ENCODE measurements around the gene TF. TPM values are rescaled to one million over a fixed set of nuclear protein-coding genes. Genes with fewer than 3 reads are reported as not detected.
A peak's percentile ranks its signal among the peaks of the same experiment; 100 is the strongest.

TF gene
- 1 to 10 TPM in 3 of 4 donors, under 1 TPM in 1; 0.63 to 6.6 (median 2.0) TPM for total RNA-seq
- 1 to 10 TPM in 1 of 3 donors, under 1 TPM in 2; 0.10 to 1.0 (median 0.53) TPM for polyA plus RNA-seq
- long read RNA-seq, donor 1 = 0 reads
- long read RNA-seq, donor 2 = 0 reads

DNA sequence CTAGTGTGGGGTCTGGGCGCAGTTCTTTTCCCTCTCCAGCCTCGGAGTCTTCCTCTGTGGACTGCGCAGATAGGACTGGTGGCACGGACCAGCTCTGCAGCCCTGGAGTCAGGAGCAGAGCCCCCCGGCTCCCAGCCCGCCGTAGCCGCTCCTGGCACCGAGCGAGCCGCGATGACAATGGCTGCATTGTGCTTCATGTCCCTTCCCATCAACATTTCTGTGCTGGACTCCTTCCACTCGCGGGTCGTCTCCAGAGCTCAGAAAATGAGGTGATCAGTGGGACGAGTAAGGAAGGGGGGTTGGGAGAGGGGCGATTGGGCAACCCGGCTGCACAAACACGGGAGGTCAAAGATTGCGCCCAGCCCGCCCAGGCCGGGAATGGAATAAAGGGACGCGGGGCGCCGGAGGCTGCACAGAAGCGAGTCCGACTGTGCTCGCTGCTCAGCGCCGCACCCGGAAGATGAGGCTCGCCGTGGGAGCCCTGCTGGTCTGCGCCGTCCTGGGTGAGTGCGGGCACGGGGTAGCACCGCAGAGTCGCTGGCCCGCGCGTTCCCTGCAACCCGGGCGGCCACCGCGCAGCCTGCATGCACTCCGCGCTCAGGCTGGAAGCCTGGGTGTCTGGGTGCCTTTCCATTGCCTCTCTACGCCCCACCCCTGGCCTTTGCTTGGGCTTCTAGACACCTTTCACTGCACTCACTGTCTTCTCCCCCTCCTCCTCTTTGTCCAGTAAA, at the start of gene TF:
TF (plus strand) TSS at position 413 of the 731 bp plus-strand sequence; CDS start at position 461, 48 bp downstream.
- H3K27ac ChIP-seq = no peak within 1 kb of the TSS
- H3K27me3 ChIP-seq (ENCODE audit: insufficient read depth in 3 of 3, low read length in 2 of 3) = peaks cover 0 to 33% (median 8%) of the 10 kb centered on the region in 3 donors
- H3K4me1 ChIP-seq = no peaks in the 10 kb centered on the region
- no peaks in the 10 kb centered on the region for H3K36me3 ChIP-seq (ENCODE audit: insufficient read depth in 1 of 2, low read depth in 1 of 2)
- 5 to 6% (median 5%) methylated on average over 47 to 50 of the region's 50 CpGs for WGBS, 3 donors
- ATAC-seq (no peak), DNase-seq (no peak)
- TF ChIP-seq, protein P1, sequence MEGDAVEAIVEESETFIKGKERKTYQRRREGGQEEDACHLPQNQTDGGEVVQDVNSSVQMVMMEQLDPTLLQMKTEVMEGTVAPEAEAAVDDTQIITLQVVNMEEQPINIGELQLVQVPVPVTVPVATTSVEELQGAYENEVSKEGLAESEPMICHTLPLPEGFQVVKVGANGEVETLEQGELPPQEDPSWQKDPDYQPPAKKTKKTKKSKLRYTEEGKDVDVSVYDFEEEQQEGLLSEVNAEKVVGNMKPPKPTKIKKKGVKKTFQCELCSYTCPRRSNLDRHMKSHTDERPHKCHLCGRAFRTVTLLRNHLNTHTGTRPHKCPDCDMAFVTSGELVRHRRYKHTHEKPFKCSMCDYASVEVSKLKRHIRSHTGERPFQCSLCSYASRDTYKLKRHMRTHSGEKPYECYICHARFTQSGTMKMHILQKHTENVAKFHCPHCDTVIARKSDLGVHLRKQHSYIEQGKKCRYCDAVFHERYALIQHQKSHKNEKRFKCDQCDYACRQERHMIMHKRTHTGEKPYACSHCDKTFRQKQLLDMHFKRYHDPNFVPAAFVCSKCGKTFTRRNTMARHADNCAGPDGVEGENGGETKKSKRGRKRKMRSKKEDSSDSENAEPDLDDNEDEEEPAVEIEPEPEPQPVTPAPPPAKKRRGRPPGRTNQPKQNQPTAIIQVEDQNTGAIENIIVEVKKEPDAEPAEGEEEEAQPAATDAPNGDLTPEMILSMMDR (IDR thresholded peaks at IDR 0.05) = no peak
- peak within 1 kb of the TSS; percentile 49 for H3K4me3 ChIP-seq
- H3K9me3 ChIP-seq = no peaks in the 10 kb centered on the region
- intact Hi-C loops (cut with DNase I) = no loop called here

DNA sequence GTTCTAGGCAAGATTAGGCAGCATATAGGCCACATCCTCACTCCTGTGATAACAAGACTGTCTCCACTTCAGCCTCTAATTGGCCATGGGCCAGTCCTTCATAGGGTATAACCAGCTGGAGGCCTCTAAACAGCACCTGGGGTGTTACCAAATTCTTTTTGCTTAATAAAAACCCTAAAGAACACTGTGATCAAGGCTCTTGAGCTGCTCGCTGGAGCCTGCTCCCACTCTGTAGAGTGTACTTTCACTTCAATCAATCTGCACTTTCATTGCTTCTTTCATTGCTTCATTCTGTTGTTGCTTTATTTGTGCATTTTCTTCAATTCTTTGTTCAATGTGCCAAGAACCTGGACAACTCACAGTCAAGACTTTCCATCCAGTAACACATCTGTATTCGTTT, 48.2 kb upstream of the TF start:
- Histone ChIP-seq H3K4me1 (no peaks in the 10 kb centered on the region), H3K4me3 (no peak overlapping the region), H3K27ac (no peak overlapping the region), H3K9me3 (no peaks in the 10 kb centered on the region), H3K27me3 (ENCODE audit: insufficient read depth in 3 of 3, low read length in 2 of 3) (no peaks in the 10 kb centered on the region), H3K36me3 (ENCODE audit: insufficient read depth in 1 of 2, low read depth in 1 of 2) (no peaks in the 10 kb centered on the region)
- intact Hi-C loops (cut with DNase I) = no loop called here
- DNase-seq (no peak), ATAC-seq (no peak)
- TF ChIP-seq, protein P1 (IDR thresholded peaks at IDR 0.05) = no peak
- WGBS, 3 donors = 78 to 85% (median 83%) methylated on average over 2 of the region's 2 CpGs

DNA sequence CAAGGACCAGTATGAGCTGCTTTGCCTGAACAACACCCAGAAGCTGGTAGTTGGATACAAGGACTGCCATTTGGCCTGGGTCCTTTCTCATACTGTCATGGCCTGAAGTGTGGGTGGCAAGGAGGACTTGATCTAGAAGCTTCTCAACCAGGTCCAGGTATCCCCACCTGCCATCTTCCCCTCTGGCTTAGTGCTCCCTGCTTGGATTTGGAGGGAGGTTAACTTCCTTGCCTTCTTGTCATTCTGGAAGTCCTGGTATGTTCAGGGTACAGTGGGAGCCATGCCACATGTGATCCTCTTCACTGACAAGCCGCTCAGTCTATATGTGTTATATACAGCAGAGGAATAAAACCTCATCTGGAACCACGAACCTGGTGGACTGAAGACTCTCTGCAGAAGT, 46.7 kb upstream of the TF start:
- intact Hi-C loops (cut with DNase I) = no loop called here
- Histone ChIP-seq H3K4me1 (no peaks in the 10 kb centered on the region), H3K4me3 (no peak overlapping the region), H3K9me3 (no peaks in the 10 kb centered on the region), H3K27me3 (ENCODE audit: insufficient read depth in 3 of 3, low read length in 2 of 3) (no peaks in the 10 kb centered on the region), H3K27ac (no peak overlapping the region), H3K36me3 (ENCODE audit: insufficient read depth in 1 of 2, low read depth in 1 of 2) (no peaks in the 10 kb centered on the region)
- no peak for ATAC-seq
- no peak for DNase-seq
- TF ChIP-seq, protein P1 (IDR thresholded peaks at IDR 0.05) = no peak
- 72 to 76% (median 74%) methylated on average over 2 of the region's 2 CpGs for WGBS, 3 donors

DNA sequence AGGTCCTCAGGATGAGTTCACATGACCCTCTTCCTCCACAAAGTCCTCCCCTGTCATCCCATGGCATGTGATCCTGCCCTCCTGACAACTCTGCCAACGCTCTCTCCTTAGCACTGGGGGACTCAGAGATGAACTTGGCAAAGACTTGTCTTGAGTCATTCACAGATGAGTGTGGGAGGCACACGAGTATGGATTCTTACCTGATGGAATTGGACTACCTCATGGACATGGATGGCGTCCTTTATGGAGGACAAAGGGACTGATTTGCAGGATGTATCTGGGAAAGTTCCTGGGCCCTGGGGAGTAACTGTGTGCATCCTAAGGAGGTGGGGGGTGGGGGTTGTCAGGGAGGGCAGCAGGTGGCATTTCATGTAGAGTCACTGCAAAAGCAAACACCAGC, 46.3 kb upstream of the TF start:
- no peaks in the 10 kb centered on the region for H3K4me1 ChIP-seq
- ATAC-seq (no peak), DNase-seq (no peak)
- no peaks in the 10 kb centered on the region for H3K27me3 ChIP-seq (ENCODE audit: insufficient read depth in 3 of 3, low read length in 2 of 3)
- H3K27ac ChIP-seq = no peak overlapping the region
- no peaks in the 10 kb centered on the region for H3K36me3 ChIP-seq (ENCODE audit: insufficient read depth in 1 of 2, low read depth in 1 of 2)
- TF ChIP-seq, protein P1 (IDR thresholded peaks at IDR 0.05) = no peak
- 85 to 88% (median 86%) methylated on average over 3 of the region's 3 CpGs for WGBS, 3 donors
- intact Hi-C loops (cut with DNase I) = no loop called here
- no peak overlapping the region for H3K4me3 ChIP-seq
- no peaks in the 10 kb centered on the region for H3K9me3 ChIP-seq

Data from psoas muscle (tissue), 8 donors.